DOHH2 (cell line): Measurements from ENCODE around the gene NUP62.

Experiments used
- EZH2phosphoT487 ChIP-seq: fragments of 200-600 bp; sonication (generic); IDR thresholded peaks from 2 replicates; pipeline ENCODE4 v1.6.1; 2017; ENCODE audit warnings: borderline replicate concordance, mild to moderate bottlenecking, antibody characterized with exemption, low read length, moderate library complexity, mixed read lengths
- TF ChIP-seq, protein P1 (sequence below): fragments of 200-600 bp; sonication (generic); IDR thresholded peaks from one replicate; pipeline ENCODE4 v1.5.1; 2014; ENCODE audit warnings: antibody characterized with exemption, mild to moderate bottlenecking, low read depth, low read length; ENCODE audit not compliant: poor library complexity, severe bottlenecking

GRCh38 chr19:49929121-49929610 lies at the start of gene NUP62, which contains the start of gene ATF5:
- TF ChIP-seq, protein P1, sequence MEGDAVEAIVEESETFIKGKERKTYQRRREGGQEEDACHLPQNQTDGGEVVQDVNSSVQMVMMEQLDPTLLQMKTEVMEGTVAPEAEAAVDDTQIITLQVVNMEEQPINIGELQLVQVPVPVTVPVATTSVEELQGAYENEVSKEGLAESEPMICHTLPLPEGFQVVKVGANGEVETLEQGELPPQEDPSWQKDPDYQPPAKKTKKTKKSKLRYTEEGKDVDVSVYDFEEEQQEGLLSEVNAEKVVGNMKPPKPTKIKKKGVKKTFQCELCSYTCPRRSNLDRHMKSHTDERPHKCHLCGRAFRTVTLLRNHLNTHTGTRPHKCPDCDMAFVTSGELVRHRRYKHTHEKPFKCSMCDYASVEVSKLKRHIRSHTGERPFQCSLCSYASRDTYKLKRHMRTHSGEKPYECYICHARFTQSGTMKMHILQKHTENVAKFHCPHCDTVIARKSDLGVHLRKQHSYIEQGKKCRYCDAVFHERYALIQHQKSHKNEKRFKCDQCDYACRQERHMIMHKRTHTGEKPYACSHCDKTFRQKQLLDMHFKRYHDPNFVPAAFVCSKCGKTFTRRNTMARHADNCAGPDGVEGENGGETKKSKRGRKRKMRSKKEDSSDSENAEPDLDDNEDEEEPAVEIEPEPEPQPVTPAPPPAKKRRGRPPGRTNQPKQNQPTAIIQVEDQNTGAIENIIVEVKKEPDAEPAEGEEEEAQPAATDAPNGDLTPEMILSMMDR: no peak
- no peak for TF ChIP-seq EZH2phosphoT487
